Type B pancreatic cell (in vitro differentiated cells): ENCODE results near the gene GNG7. TPM values are rescaled to one million over a fixed set of nuclear protein-coding genes. Genes with fewer than 3 reads are reported as not detected.

Experiments
- DNase-seq: peaks from one replicate; pipeline ENCODE4 v3.0.0; 2021; ENCODE audit warnings: mixed read lengths; ENCODE audit not compliant: unreplicated experiment; ENCODE audit errors: extremely low spot score
- H3K27ac Mint-ChIP-seq: 2 replicates; pipeline ENCODE4 v1.8.0; 2021; ENCODE audit warnings: mild to moderate bottlenecking, mixed read lengths
- H3K27me3 Mint-ChIP-seq: 2 replicates; pipeline ENCODE4 v1.8.0; 2021; ENCODE audit warnings: mixed read lengths
- H3K36me3 Mint-ChIP-seq: 2 replicates; pipeline ENCODE4 v1.8.0; 2021; ENCODE audit warnings: mixed read lengths
- H3K4me1 Mint-ChIP-seq: one replicate; pipeline ENCODE4 v1.8.0; 2021; ENCODE audit warnings: mixed read lengths; ENCODE audit not compliant: unreplicated experiment
- H3K4me3 Mint-ChIP-seq: 2 replicates; pipeline ENCODE4 v1.8.0; 2021; ENCODE audit warnings: mild to moderate bottlenecking, mixed read lengths
- H3K9me3 Mint-ChIP-seq: 2 replicates; pipeline ENCODE4 v1.8.0; 2021; ENCODE audit warnings: mixed read lengths
- total RNA-seq: library from RNA; stranded (reverse); gene quantifications from 2 replicates; pipeline ENCODE4 v1.2.1, GENCODE V29; 2021; ENCODE audit warnings: low replicate concordance
- TF ChIP-seq, protein P1 (sequence below): fragments of 200-600 bp; sonication (generic); conservative IDR thresholded peaks from 2 replicates; pipeline ENCODE4 v1.5.0; 2021; ENCODE audit warnings: antibody characterized with exemption, mild to moderate bottlenecking

The GNG7 gene
- total RNA-seq, 1 donor from 2014 or later, result 12.2 TPM

DNA sequence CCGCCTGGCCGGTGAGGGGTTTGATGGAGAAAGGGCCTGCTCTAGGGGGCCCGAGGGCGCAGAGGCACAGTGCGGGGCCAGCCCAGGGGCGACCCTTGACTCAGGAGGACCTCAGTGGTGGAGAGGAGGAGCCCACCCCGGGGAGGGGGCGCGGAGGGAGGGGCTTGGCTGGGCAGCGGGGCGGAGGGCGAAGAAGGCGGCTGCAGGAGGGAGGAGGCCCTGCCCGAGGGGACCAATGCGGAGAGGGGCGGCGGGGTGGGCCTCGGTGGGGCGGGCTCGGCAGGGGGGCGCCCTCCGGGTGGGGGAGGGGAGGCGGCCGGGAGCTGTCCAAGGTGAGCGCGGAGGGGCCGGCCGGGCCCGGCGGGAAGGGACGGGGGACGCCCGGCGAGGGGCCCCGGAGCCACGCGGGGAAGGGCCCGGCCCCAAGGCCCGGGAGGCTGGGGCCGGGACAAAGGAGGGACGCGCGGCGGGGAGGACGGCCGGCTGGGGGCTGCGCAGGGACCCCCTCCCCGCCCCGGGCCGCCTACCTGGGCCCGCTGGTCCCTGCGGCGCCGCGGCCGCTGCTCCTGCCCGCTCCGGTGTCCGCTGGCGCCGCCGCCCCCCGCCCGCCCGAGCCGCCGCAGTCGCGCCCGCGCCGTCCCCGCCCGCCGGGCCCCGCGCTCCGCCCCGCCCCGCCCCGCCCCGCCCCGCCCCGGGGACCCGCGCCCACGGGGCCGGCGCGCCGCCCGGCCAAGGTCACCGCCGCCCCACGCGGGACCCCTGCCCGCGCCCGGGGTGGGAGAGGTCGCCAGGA lies 18.5 kb upstream of the GNG7 start, which contains the start of gene DIRAS1:
Gene DIRAS1, minus strand, starts transcription at position 596 of the 793 bp plus-strand sequence. CDS start 3,566 bp downstream, outside the sequence.
- no peak within 1 kb of the TSS for H3K27ac Mint-ChIP-seq
- DNase-seq, result peak; percentile 71
- H3K4me1 Mint-ChIP-seq, result peaks cover 4% of the 10 kb centered on the region
- H3K36me3 Mint-ChIP-seq, result peaks cover under 1% of the 10 kb centered on the region
- H3K4me3 Mint-ChIP-seq, result peak within 1 kb of the TSS; percentile 85
- TF ChIP-seq, protein P1, sequence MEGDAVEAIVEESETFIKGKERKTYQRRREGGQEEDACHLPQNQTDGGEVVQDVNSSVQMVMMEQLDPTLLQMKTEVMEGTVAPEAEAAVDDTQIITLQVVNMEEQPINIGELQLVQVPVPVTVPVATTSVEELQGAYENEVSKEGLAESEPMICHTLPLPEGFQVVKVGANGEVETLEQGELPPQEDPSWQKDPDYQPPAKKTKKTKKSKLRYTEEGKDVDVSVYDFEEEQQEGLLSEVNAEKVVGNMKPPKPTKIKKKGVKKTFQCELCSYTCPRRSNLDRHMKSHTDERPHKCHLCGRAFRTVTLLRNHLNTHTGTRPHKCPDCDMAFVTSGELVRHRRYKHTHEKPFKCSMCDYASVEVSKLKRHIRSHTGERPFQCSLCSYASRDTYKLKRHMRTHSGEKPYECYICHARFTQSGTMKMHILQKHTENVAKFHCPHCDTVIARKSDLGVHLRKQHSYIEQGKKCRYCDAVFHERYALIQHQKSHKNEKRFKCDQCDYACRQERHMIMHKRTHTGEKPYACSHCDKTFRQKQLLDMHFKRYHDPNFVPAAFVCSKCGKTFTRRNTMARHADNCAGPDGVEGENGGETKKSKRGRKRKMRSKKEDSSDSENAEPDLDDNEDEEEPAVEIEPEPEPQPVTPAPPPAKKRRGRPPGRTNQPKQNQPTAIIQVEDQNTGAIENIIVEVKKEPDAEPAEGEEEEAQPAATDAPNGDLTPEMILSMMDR, result no peak
- peaks cover 23% of the 10 kb centered on the region for H3K27me3 Mint-ChIP-seq
- H3K9me3 Mint-ChIP-seq, result peaks cover under 1% of the 10 kb centered on the region

DNA sequence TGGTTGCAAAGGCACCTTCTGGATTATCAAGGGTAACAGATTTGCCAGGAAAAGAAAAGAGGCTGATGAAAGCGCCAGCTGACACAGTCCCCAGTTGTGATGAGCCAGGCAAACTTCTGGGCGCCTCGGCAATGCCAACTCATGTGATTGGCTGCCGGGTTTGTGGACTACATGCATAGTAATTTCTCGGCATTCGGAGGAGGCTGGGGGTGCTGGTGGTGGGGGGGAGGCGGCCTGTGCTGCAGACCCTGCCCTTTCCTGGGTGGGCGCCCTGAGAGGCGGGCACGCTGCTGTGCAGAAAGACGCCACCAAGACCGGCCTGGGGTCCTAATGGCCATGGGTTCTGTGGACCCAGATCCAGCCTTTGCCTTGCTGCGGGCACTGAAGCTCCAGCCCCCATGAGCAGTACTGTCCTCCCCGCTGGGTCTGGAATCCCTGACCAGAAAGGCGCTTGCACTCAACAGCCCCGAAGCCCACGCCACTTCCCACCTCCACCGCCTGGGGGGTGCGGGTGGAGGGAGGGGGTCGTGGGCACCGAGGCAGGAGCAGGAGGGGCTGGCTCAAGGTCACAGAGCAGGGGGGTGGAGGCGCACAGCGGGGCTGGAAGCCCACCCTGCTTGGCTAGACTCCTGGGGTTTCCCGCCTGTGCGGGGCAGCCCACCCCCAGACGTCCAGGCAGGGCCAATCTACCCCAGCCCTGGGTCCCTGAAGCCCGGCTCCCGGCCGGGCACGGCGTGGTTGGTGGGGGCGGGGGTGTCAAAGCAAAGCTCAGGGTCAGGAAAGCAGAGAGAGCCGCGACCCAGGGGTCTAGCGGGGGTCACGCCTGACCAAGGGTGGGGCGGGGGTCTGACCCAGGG lies 17.7 kb upstream of the GNG7 start:
- peaks cover 5% of the 10 kb centered on the region for H3K9me3 Mint-ChIP-seq
- H3K27me3 Mint-ChIP-seq, result peaks cover 24% of the 10 kb centered on the region
- peak overlapping the region; percentile 76 for H3K27ac Mint-ChIP-seq
- peaks cover 6% of the 10 kb centered on the region for H3K36me3 Mint-ChIP-seq
- TF ChIP-seq, protein P1, result peak; percentile 57
- H3K4me1 Mint-ChIP-seq, result peaks cover 4% of the 10 kb centered on the region
- DNase-seq, result no peak
- H3K4me3 Mint-ChIP-seq, result peak overlapping the region; percentile 85

DNA sequence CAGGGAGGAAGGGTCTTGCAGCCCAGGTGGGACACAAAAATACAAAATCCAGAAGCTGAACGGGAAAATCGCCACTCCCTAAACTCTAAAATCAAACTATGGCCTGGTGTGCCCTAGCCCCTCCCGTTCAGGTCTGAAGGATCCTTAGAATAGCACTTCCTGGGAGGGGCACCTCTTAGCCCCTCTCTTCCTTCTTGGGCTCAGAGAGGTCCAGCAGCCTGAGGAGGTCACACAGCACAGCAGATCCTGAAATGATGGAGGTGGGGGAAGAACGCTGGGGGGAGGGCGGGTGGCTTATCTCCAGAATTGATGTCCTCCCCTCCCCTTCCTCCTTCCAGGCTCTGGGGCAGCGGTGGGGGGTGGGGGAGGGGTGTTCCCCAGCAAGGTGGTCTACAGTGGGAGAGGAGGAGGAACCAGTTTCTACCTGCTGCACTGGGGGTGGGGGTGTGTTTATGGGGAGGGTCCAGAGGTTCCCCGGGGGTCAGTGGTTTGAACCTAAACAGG lies 16.8 kb upstream of the GNG7 start:
- Mint-ChIP-seq H3K27ac (no peak overlapping the region), H3K4me1 (peaks cover 4% of the 10 kb centered on the region), H3K36me3 (peaks cover 6% of the 10 kb centered on the region), H3K4me3 (peak overlapping the region; percentile 85), H3K9me3 (peaks cover 5% of the 10 kb centered on the region), H3K27me3 (peaks cover 23% of the 10 kb centered on the region)
- DNase-seq, result no peak
- TF ChIP-seq, protein P1, result no peak

DNA sequence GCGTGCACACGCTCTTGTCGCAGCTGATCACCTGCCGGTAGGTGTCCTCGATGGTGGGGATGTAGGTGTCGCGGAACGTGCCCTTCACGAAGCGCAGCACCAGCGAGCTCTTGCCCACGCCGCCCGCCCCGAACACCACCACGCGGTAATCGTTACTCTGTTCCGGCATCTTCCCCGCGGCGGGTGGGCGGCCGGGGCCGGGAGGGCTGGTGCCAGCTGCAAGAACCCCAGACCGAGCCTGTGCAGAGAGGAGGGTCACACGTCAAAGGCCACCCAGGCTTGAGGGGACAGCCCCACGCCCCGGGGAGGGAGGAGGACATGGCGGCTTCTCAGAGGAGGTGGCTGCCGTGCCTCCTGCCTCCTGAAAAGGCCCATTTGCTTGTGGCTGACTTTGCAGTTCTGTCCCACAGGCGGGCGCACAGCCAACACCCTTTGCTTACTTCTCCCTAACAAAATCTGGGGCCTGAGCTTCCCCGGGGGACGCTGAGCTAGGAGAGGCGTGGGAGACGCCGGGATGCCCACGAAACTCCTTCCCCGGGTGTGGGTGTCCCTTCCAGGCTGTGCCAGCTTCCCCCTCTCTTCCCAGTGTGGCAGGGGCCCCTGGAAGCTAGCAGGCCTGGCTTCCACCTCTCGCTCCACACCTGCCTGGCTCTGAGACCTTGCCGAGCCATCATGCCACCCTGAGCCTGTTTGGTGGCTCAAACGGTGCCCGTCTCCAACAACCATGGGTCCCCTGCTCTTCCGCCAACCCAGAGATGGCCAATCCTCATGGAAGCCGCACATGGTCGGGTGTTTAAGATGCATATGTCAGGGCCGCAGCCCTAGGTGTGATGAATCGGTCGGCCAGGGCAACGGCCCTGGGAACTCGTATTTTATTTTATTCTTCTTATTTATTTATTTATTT lies 15.4 kb upstream of the GNG7 start:
- Mint-ChIP-seq H3K27ac (no peak overlapping the region), H3K4me3 (no peak overlapping the region), H3K36me3 (peaks cover 6% of the 10 kb centered on the region), H3K9me3 (peaks cover 5% of the 10 kb centered on the region), H3K4me1 (peaks cover 4% of the 10 kb centered on the region), H3K27me3 (peaks cover 17% of the 10 kb centered on the region)
- DNase-seq, result no peak
- TF ChIP-seq, protein P1, result no peak
